ENCODE data around the gene PAXX.

Gene PAXX

DNA sequence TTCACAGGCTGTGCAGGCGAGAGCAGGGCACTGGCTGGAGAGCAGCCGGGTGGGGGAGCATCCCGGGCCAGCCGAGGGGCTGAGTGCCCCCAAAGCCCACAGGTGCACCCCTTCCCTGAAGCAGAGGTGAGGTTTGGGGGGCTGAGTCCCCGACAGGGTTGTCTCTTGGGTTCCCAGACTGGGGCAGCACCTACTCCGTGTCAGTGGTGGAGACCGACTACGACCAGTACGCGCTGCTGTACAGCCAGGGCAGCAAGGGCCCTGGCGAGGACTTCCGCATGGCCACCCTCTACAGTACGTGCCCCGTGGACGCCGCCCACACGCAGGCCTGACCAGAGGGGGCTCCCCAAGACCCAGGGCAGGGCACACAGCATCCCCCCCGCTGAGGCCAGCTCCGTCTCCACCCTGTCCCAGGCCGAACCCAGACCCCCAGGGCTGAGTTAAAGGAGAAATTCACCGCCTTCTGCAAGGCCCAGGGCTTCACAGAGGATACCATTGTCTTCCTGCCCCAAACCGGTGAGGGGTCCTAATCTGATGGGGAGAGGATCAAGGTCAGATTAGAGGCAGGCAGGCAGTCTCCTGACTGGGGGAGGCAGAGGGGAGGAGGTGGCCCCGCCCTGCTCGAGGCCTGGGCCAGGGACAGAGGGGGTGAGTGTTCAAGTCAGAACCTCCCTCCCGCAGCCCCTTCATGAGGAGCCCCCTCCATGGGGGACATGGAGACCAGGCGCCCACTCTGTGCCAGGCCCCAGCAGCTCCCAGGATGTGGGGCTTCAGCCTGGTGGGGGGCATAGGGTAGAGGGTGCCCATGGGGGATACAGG, 12.2 kb upstream of the PAXX start:
- peaks cover 24% of the 10 kb centered on the region for H3K4me1 ChIP-seq
- TF ChIP-seq, protein P1, sequence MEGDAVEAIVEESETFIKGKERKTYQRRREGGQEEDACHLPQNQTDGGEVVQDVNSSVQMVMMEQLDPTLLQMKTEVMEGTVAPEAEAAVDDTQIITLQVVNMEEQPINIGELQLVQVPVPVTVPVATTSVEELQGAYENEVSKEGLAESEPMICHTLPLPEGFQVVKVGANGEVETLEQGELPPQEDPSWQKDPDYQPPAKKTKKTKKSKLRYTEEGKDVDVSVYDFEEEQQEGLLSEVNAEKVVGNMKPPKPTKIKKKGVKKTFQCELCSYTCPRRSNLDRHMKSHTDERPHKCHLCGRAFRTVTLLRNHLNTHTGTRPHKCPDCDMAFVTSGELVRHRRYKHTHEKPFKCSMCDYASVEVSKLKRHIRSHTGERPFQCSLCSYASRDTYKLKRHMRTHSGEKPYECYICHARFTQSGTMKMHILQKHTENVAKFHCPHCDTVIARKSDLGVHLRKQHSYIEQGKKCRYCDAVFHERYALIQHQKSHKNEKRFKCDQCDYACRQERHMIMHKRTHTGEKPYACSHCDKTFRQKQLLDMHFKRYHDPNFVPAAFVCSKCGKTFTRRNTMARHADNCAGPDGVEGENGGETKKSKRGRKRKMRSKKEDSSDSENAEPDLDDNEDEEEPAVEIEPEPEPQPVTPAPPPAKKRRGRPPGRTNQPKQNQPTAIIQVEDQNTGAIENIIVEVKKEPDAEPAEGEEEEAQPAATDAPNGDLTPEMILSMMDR (IDR thresholded peaks at IDR 0.05; ENCODE audit: low read depth, low read length): no peak

DNA sequence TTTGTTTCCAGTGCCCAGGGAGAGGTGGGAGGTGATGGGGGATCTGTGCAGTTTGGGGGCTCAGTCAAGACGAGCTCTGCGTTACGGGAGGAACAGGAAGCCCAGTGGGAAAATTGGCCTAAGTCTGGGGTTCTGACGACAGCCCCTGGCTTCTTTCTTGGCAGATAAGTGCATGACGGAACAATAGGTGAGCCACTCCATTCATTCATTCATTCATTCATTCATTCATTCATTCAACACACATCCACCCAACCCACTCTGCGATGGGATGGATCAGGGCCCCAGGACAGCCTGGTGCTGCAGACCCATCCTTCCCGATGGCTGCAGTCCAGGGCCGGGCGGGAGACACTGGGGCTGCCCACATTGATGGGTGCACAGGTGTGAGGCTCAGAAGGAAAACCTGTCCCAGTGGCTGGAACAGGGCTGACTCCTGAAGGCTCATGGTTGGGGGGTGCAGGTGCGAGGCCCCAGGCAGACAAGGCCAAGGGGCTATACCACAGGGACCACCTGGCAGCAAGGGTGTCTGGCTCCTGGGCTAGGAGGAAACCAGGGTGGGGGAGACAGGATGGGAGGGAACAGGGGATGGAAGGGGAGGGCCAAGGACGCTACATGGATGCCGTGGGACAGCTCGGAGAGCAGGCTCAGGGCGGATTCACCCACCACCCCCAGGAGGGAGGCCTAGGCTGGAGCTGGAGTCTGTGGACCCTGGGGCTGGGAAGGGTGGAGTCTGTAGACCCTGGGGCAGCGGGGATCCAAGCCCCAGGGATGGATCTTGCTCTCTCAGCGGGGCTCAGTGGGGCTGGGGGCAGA, 11.3 kb upstream of the PAXX start:
- no peak for DNase-seq
- Histone ChIP-seq H3K4me1 (peaks cover 24% of the 10 kb centered on the region), H3K27me3 (no peaks in the 10 kb centered on the region), H3K36me3 (no peaks in the 10 kb centered on the region), H3K9me3 (no peaks in the 10 kb centered on the region), H3K4me3 (ENCODE audit: low read depth, low read length) (no peak overlapping the region)
- TF ChIP-seq, protein P1 (IDR thresholded peaks at IDR 0.05; ENCODE audit: low read depth, low read length): no peak

More for the DNA sequence above, 12.2 kb upstream of the PAXX start:
- no peaks in the 10 kb centered on the region for H3K36me3 ChIP-seq
- DNase-seq: no peak
- H3K9me3 ChIP-seq: no peaks in the 10 kb centered on the region
- H3K4me3 ChIP-seq (ENCODE audit: low read depth, low read length): no peak overlapping the region
- H3K27me3 ChIP-seq: no peaks in the 10 kb centered on the region

- Histone ChIP-seq H3K4me3 (ENCODE audit: low read depth, low read length) (no peak overlapping the region), H3K4me1 (peaks cover 24% of the 10 kb centered on the region), H3K27me3 (no peaks in the 10 kb centered on the region), H3K36me3 (no peaks in the 10 kb centered on the region), H3K9me3 (no peaks in the 10 kb centered on the region)
- TF ChIP-seq, protein P1 (IDR thresholded peaks at IDR 0.05; ENCODE audit: low read depth, low read length): no peak
- peak; percentile 73 for DNase-seq
Measured at GRCh38 chr9:136981588-136982231, 10.5 kb upstream of the PAXX start.

DNA sequence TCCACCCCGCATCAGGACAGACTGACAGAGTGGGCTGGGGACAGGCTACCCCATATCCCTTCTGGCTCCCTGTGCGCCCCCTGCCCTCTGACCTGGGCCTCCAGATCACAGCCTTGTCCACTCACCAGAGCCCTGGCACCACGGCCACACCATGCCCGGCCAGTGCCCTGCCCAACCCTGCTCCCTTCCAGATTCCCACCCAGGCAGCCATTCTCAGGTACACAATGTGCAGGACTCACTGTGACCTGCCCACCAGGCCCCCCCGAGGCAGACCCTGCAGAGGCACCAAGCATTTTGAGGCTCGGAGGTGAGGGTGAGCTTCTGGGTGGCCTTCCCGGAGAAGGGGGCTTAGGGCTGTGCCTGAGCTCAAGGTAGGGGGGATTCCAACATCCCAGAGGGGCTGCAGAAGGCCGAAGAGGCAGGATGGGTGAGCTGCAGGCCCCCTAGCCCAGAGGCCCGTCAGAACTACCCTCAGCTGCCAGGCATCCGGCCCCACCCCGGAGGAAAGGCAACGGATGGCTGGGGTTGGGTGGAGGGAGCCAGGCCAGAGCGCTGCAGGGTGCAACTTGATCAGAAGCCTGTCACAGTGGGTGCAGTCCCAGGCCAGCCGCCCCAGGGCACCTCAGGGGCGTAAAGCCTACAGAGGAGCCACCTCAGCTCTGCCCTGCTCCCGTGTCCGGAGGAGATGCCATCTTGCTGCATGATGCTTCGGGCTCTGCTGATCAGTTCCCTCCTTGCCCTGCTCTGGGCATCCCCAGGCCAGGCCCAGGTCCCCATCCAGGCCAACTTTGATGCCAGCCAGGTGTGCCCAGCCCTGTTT, 9.8 kb upstream of the PAXX start, which contains the start of gene LCNL1:
Gene LCNL1 (plus strand): TSS at position 762 of the 820 bp plus-strand sequence. CDS start 594 bp downstream, outside the sequence.
- TF ChIP-seq, protein P1 (IDR thresholded peaks at IDR 0.05; ENCODE audit: low read depth, low read length): no peak
- Histone ChIP-seq H3K4me1 (peaks cover 24% of the 10 kb centered on the region), H3K27me3 (no peaks in the 10 kb centered on the region), H3K9me3 (no peaks in the 10 kb centered on the region), H3K4me3 (ENCODE audit: low read depth, low read length) (no peak within 1 kb of the TSS), H3K36me3 (no peaks in the 10 kb centered on the region)
- no peak for DNase-seq

DNA sequence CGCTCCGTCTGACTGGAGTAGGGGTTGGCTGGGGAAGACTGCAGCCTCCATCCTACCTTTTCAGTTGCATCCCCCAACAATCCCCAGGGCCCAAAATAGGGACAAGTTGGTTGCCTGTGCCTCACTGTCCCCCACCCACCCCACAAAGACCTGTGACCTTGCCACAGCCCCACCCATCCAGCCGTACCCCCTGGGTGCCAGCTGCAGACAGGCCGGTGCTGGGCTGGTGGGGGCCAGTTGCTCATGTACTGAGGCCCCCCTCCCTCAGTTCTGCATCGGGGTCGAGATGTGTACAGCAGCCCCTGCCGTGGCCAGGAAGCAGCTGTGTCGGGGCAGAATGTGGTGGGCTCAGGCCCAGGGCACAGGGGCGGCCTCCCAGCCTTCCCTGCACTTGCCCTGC, 9.1 kb upstream of the PAXX start:
- H3K4me3 ChIP-seq (ENCODE audit: low read depth, low read length): no peak overlapping the region
- no peaks in the 10 kb centered on the region for H3K27me3 ChIP-seq
- H3K9me3 ChIP-seq: no peaks in the 10 kb centered on the region

More for the DNA sequence above, 9.1 kb upstream of the PAXX start:
- TF ChIP-seq, protein P1 (IDR thresholded peaks at IDR 0.05; ENCODE audit: low read depth, low read length): no peak
- Histone ChIP-seq H3K4me1 (peaks cover 24% of the 10 kb centered on the region), H3K36me3 (no peaks in the 10 kb centered on the region)
- no peak for DNase-seq

Data from BE2C (cell line).